ENCODE results near the gene VAMP5. TPM values are rescaled to one million over a fixed set of nuclear protein-coding genes. Genes with fewer than 3 reads are reported as not detected.
A peak's percentile ranks its signal among the peaks of the same experiment; 100 is the strongest.

The VAMP5 gene
- total and polyA plus RNA-seq, 9 of the 15 experiments (the other 6 are each of a cell fraction or from before 2014, with no cell fraction given) = 0.54 to 1.9 (median 1.5) TPM; not detected in 2

DNA sequence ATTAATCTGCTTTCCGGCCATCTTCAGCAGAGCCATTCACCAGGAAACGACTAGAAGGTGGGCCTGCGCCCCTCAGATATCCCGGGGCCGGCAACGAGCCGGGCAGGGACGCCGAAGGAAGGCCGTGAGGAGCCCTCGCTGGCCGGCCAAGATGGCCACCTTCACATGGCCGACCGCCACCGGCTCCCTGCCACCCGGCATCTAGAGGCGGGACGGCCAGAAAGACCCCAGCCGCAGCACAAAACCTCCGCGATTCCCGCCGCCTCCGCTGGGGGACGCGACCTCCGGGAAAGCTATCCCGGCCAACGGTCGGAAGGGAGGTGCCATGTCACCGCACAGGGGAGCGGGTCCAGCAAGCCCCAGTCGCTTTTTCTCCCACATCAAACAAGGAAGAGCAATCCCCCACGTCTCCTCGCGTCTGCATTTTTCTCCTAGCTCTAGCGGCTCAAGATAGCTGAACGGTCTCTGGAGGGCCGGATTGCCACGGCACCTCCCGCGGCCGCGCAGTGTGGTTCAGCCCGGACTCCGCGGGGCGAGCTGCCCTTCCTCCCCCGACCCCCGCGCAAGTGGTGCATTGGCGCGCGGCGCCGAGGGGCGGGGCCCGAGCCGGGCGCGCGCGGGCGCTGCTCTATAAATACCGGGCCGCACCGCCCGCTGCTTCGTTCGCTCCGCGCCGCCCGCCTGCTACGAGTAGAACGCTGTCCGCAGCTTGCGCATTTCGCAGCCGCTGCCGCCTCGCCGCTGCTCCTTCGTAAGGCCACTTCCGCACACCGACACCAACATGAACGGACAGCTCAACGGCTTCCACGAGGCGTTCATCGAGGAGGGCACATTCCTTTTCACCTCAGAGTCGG is 45.5 kb upstream of the VAMP5 start, which contains the start of gene MAT2A (continued):
- TF ChIP-seq, protein P1, sequence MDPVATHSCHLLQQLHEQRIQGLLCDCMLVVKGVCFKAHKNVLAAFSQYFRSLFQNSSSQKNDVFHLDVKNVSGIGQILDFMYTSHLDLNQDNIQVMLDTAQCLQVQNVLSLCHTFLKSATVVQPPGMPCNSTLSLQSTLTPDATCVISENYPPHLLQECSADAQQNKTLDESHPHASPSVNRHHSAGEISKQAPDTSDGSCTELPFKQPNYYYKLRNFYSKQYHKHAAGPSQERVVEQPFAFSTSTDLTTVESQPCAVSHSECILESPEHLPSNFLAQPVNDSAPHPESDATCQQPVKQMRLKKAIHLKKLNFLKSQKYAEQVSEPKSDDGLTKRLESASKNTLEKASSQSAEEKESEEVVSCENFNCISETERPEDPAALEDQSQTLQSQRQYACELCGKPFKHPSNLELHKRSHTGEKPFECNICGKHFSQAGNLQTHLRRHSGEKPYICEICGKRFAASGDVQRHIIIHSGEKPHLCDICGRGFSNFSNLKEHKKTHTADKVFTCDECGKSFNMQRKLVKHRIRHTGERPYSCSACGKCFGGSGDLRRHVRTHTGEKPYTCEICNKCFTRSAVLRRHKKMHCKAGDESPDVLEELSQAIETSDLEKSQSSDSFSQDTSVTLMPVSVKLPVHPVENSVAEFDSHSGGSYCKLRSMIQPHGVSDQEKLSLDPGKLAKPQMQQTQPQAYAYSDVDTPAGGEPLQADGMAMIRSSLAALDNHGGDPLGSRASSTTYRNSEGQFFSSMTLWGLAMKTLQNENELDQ (CRISPR knock-in tag; IDR thresholded peaks at IDR 0.05; ENCODE audit: borderline replicate concordance) = no peak
- TF ChIP-seq ARID1B (IDR thresholded peaks at IDR 0.05) (peak; percentile 73), SNAPC5 (CRISPR knock-in tag; IDR thresholded peaks at IDR 0.05) (no peak), HNRNPK (IDR thresholded peaks at IDR 0.05; ENCODE audit: low read depth, low read length, poor library complexity, severe bottlenecking) (peak; percentile 3), THAP12 (CRISPR knock-in tag; IDR thresholded peaks at IDR 0.05) (peak; percentile 84), TAF15 (IDR thresholded peaks at IDR 0.05; ENCODE audit: low read depth, low read length) (no peak), CBX5 (IDR thresholded peaks at IDR 0.05; ENCODE audit: borderline replicate concordance, low read depth) (no peak), ZFP1 (CRISPR knock-in tag; IDR thresholded peaks at IDR 0.05) (no peak), MCM2 (IDR thresholded peaks at IDR 0.05; ENCODE audit: low read depth) (no peak), ZFPM2 (CRISPR knock-in tag; IDR thresholded peaks at IDR 0.05) (no peak), THAP7 (CRISPR knock-in tag; IDR thresholded peaks at IDR 0.05) (no peak)
- TF ChIP-seq, protein P2, sequence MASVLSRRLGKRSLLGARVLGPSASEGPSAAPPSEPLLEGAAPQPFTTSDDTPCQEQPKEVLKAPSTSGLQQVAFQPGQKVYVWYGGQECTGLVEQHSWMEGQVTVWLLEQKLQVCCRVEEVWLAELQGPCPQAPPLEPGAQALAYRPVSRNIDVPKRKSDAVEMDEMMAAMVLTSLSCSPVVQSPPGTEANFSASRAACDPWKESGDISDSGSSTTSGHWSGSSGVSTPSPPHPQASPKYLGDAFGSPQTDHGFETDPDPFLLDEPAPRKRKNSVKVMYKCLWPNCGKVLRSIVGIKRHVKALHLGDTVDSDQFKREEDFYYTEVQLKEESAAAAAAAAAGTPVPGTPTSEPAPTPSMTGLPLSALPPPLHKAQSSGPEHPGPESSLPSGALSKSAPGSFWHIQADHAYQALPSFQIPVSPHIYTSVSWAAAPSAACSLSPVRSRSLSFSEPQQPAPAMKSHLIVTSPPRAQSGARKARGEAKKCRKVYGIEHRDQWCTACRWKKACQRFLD (CRISPR knock-in tag; IDR thresholded peaks at IDR 0.05) = peak; percentile 81; the same call in 1 of the 2 replicates
- TF ChIP-seq, protein P3, sequence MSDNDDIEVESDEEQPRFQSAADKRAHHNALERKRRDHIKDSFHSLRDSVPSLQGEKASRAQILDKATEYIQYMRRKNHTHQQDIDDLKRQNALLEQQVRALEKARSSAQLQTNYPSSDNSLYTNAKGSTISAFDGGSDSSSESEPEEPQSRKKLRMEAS (CRISPR knock-in tag; IDR thresholded peaks at IDR 0.05) = peak; percentile 0; the same call in 1 of the 2 replicates
- TF ChIP-seq, protein P4, sequence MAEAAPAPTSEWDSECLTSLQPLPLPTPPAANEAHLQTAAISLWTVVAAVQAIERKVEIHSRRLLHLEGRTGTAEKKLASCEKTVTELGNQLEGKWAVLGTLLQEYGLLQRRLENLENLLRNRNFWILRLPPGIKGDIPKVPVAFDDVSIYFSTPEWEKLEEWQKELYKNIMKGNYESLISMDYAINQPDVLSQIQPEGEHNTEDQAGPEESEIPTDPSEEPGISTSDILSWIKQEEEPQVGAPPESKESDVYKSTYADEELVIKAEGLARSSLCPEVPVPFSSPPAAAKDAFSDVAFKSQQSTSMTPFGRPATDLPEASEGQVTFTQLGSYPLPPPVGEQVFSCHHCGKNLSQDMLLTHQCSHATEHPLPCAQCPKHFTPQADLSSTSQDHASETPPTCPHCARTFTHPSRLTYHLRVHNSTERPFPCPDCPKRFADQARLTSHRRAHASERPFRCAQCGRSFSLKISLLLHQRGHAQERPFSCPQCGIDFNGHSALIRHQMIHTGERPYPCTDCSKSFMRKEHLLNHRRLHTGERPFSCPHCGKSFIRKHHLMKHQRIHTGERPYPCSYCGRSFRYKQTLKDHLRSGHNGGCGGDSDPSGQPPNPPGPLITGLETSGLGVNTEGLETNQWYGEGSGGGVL (CRISPR knock-in tag; IDR thresholded peaks at IDR 0.05) = no peak

All from K562 (cell line).